K562 (cell line): ENCODE measurements around the gene HS3ST4.

ENCODE experiments used
- HMBOX1 ChIP-seq: sonication (generic); IDR thresholded peaks from 2 replicates; pipeline ENCODE4 v1.6.1; 2016
- TBP ChIP-seq: optimal IDR thresholded peaks from 2 replicates; pipeline ENCODE3; 2011; ENCODE audit warnings: low read depth, low read length, improper control_type of control experiment
- THRA ChIP-seq: fragments of 450-650 bp; IDR thresholded peaks from 2 replicates; pipeline ENCODE4 v1.6.1; 2017; ENCODE audit warnings: mild to moderate bottlenecking, moderate library complexity

GRCh38 chr16:25950586-25951281, 259.0 kb downstream of the HS3ST4 start:
- TF ChIP-seq THRA = no peak
- TF ChIP-seq HMBOX1 = no peak
- TF ChIP-seq TBP = no peak
